SU-DHL-6 (cell line): ENCODE measurements around the gene ZNF678.

Source experiments
- H2AFZ ChIP-seq: fragments of 200-600 bp; sonication (generic); 2 replicates; pipeline ENCODE4 v1.6.1; 2014; ENCODE audit warnings: low read depth, mild to moderate bottlenecking, moderate library complexity, mixed read lengths, antibody characterized with exemption, low read length; ENCODE audit not compliant: severe bottlenecking
- H3F3A ChIP-seq: fragments of 200-600 bp; shearing (Covaris generic); 2 replicates; pipeline ENCODE4 v1.6.0; 2016; ENCODE audit warnings: antibody characterized with exemption, mild to moderate bottlenecking; ENCODE audit not compliant: insufficient read depth
- H3K27ac ChIP-seq: fragments of 200-600 bp; sonication (generic); 2 replicates; pipeline ENCODE4 v1.5.1; 2016; ENCODE audit warnings: low read depth, mild to moderate bottlenecking, low read length, moderate library complexity, mixed read lengths
- H3K27me3 ChIP-seq: fragments of 200-600 bp; sonication (generic), shearing (Covaris generic); 2 replicates; pipeline ENCODE4 v1.6.0; 2014; ENCODE audit warnings: mild to moderate bottlenecking, low read length
- H3K36me3 ChIP-seq: fragments of 200-600 bp; sonication (generic); 2 replicates; pipeline ENCODE4 v1.6.1; 2014; ENCODE audit warnings: mild to moderate bottlenecking, low read length, mixed read lengths
- H3K4me2 ChIP-seq: fragments of 300-600, 200-600 bp; shearing (Covaris generic), sonication (generic); 2 replicates; pipeline ENCODE4 v1.6.0; 2014; ENCODE audit warnings: low read length, low read depth, mild to moderate bottlenecking; ENCODE audit not compliant: poor library complexity, severe bottlenecking
- H3K4me3 ChIP-seq: fragments of 200-600 bp; sonication (generic); 2 replicates; pipeline ENCODE4 v1.5.1; 2014; ENCODE audit warnings: antibody characterized with exemption, low read length, mild to moderate bottlenecking, mixed read lengths; ENCODE audit not compliant: insufficient read depth, poor library complexity, severe bottlenecking
- H3K79me2 ChIP-seq: fragments of 200-600 bp; sonication (generic); 2 replicates; pipeline ENCODE4 v1.6.1; 2014; ENCODE audit warnings: mild to moderate bottlenecking, low read length, moderate library complexity; ENCODE audit not compliant: insufficient read depth
- H3K9ac ChIP-seq: fragments of 200-600 bp; sonication (generic); 2 replicates; pipeline ENCODE4 v1.7.0; 2014; ENCODE audit warnings: mild to moderate bottlenecking, low read length
- H3K9me2 ChIP-seq: fragments of 200-600 bp; sonication (generic); replicated peaks from 2 replicates; pipeline ENCODE4 v1.6.1; 2014; ENCODE audit warnings: low read length; ENCODE audit not compliant: insufficient read depth
- H3K9me3 ChIP-seq: fragments of 200-600 bp; sonication (generic); 2 replicates; pipeline ENCODE4 v1.6.1; 2014; ENCODE audit warnings: low read length, mixed read lengths; ENCODE audit not compliant: insufficient read depth
- H4K20me1 ChIP-seq: fragments of 200-600 bp; sonication (generic); 2 replicates; pipeline ENCODE4 v1.6.1; 2014; ENCODE audit warnings: low read depth, mild to moderate bottlenecking, antibody characterized with exemption, low read length, moderate library complexity, mixed read lengths
- CTCF ChIP-seq: fragments of 200-600 bp; sonication (generic); IDR thresholded peaks from one replicate; pipeline ENCODE4 v1.5.1; 2017; ENCODE audit warnings: antibody characterized with exemption, mild to moderate bottlenecking, low read length, moderate library complexity; ENCODE audit not compliant: insufficient read depth, poor library complexity, severe bottlenecking
- EZH2phosphoT487 ChIP-seq: fragments of 200-600 bp; sonication (generic), shearing (Covaris generic); conservative IDR thresholded peaks from 2 replicates; pipeline ENCODE4 v1.6.1; 2018; ENCODE audit warnings: mild to moderate bottlenecking, antibody characterized with exemption, low read length, moderate library complexity, mixed read lengths

The ZNF678 gene

GRCh38 chr1:227545361-227545760 lies 18.0 kb upstream of the ZNF678 start:
- no peaks in the 10 kb centered on the region for H4K20me1 ChIP-seq
- H3K9me2 ChIP-seq: no peaks in the 10 kb centered on the region
- no peaks in the 10 kb centered on the region for H3K79me2 ChIP-seq
- no peak overlapping the region for H3K4me3 ChIP-seq
- no peaks in the 10 kb centered on the region for H3F3A ChIP-seq
- no peak overlapping the region for H3K4me2 ChIP-seq
- no peak overlapping the region for H3K27ac ChIP-seq
- no peak for TF ChIP-seq CTCF
- no peak for TF ChIP-seq EZH2phosphoT487
- H3K9me3 ChIP-seq: no peaks in the 10 kb centered on the region
- no peaks in the 10 kb centered on the region for H3K36me3 ChIP-seq
- H2AFZ ChIP-seq: no peak overlapping the region
- no peaks in the 10 kb centered on the region for H3K27me3 ChIP-seq
- H3K9ac ChIP-seq: no peak overlapping the region

- Histone ChIP-seq H3F3A (no peaks in the 10 kb centered on the region), H4K20me1 (no peaks in the 10 kb centered on the region), H3K27ac (no peak overlapping the region), H3K79me2 (no peaks in the 10 kb centered on the region), H3K9me3 (no peaks in the 10 kb centered on the region), H2AFZ (no peak overlapping the region), H3K4me3 (no peak overlapping the region), H3K9ac (no peak overlapping the region), H3K9me2 (no peaks in the 10 kb centered on the region), H3K27me3 (no peaks in the 10 kb centered on the region), H3K4me2 (no peak overlapping the region), H3K36me3 (no peaks in the 10 kb centered on the region)
- no peak for TF ChIP-seq CTCF
- no peak for TF ChIP-seq EZH2phosphoT487
These were observed 17.3 kb upstream of the ZNF678 start for GRCh38 chr1:227546059-227546458.

GRCh38 chr1:227546598-227547309 lies 16.6 kb upstream of the ZNF678 start:
- no peak overlapping the region for H3K4me2 ChIP-seq
- TF ChIP-seq EZH2phosphoT487 (no peak), CTCF (no peak)
- H3K4me3 ChIP-seq: no peak overlapping the region

More at GRCh38 chr1:227546598-227547309, 16.6 kb upstream of the ZNF678 start:
- Histone ChIP-seq H3K79me2 (no peaks in the 10 kb centered on the region), H3K27me3 (no peaks in the 10 kb centered on the region), H3K9me3 (no peaks in the 10 kb centered on the region), H3K9ac (no peak overlapping the region), H2AFZ (no peak overlapping the region), H3K27ac (no peak overlapping the region), H4K20me1 (no peaks in the 10 kb centered on the region), H3K36me3 (no peaks in the 10 kb centered on the region), H3F3A (no peaks in the 10 kb centered on the region), H3K9me2 (no peaks in the 10 kb centered on the region)
